HG03378 (cell line): ENCODE results near the gene MATN3.
"Not testable (repeated sequence)": the region's sequence is repeated elsewhere in the genome, so short reads cannot be mapped to it uniquely, and the experiment has no call there.

Experiments
- ATAC-seq: cut with Tn5 transposase; IDR thresholded peaks from one replicate; pipeline ENCODE4 v1.9.1; 2021; ENCODE audit warnings: mild to moderate bottlenecking, moderate library complexity; ENCODE audit not compliant: unreplicated experiment

Gene MATN3

GRCh38 chr2:20012282-20013125, at the start of gene MATN3:
Gene MATN3, minus strand, starts transcription at chr2:20012668. Its CDS starts 37 bp downstream, at chr2:20012631.
- ATAC-seq, result no peak

GRCh38 chr2:20061940-20062339, 49.5 kb upstream of the MATN3 start:
- ATAC-seq, result no peak

GRCh38 chr2:20061476-20061875, 49.0 kb upstream of the MATN3 start:
- ATAC-seq, result no peak

GRCh38 chr2:20060106-20060505, 47.6 kb upstream of the MATN3 start:
- no peak for ATAC-seq

- no peak for ATAC-seq
Observed at GRCh38 chr2:20057268-20057667, 44.8 kb upstream of the MATN3 start.

GRCh38 chr2:20054931-20055330, 42.5 kb upstream of the MATN3 start:
- no peak for ATAC-seq

GRCh38 chr2:20054119-20054518, 41.7 kb upstream of the MATN3 start:
- ATAC-seq, result no peak

GRCh38 chr2:20052861-20053281, 40.4 kb upstream of the MATN3 start:
- no peak for ATAC-seq

- no peak for ATAC-seq
Observed at GRCh38 chr2:20052229-20052851, 39.9 kb upstream of the MATN3 start.

GRCh38 chr2:20051532-20052228, 39.2 kb upstream of the MATN3 start, which contains the start of gene LAPTM4A:
Gene LAPTM4A, minus strand, starts transcription at chr2:20051628. Its CDS starts 108 bp downstream, at chr2:20051520.
- ATAC-seq, result peak; percentile 95

GRCh38 chr2:20050646-20051531, 38.4 kb upstream of the MATN3 start:
- ATAC-seq, result no peak

- peak; percentile 39 for ATAC-seq
Observed at GRCh38 chr2:20050104-20050645, 37.7 kb upstream of the MATN3 start.

GRCh38 chr2:20049637-20050036, 37.2 kb upstream of the MATN3 start:
- ATAC-seq, result no peak

- no peak for ATAC-seq
Observed at GRCh38 chr2:20048488-20049448, 36.3 kb upstream of the MATN3 start.

- not testable (repeated sequence) for ATAC-seq
Observed at GRCh38 chr2:20045712-20046292, 33.3 kb upstream of the MATN3 start.

GRCh38 chr2:20044778-20045177, 32.3 kb upstream of the MATN3 start:
- no peak for ATAC-seq

GRCh38 chr2:20042531-20042930, 30.1 kb upstream of the MATN3 start:
- ATAC-seq, result no peak

- no peak for ATAC-seq
Observed at GRCh38 chr2:20040489-20041172, 28.2 kb upstream of the MATN3 start.
